ENCODE results near the gene TSPAN16.

DNA sequence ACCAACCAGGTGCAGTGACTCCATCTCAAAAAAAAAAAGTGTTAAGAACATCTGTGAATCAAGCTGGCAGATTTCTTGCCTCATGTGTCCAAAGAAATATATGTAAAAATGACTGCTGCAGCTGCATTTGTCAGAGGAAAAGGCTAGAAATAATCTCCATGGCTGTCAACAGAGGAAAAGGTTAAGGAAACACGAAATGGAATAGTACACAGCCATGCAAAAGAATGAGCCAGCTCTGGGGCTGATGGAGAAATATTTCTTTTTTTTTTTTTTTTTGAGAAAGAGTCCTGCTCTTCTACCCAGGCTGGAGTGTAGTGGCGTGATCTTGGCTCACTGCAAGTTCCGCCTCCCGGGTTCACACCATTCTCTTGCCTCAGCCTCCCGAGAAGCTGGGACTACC is 36.9 kb downstream of the TSPAN16 start:
- TF ChIP-seq, protein P1, sequence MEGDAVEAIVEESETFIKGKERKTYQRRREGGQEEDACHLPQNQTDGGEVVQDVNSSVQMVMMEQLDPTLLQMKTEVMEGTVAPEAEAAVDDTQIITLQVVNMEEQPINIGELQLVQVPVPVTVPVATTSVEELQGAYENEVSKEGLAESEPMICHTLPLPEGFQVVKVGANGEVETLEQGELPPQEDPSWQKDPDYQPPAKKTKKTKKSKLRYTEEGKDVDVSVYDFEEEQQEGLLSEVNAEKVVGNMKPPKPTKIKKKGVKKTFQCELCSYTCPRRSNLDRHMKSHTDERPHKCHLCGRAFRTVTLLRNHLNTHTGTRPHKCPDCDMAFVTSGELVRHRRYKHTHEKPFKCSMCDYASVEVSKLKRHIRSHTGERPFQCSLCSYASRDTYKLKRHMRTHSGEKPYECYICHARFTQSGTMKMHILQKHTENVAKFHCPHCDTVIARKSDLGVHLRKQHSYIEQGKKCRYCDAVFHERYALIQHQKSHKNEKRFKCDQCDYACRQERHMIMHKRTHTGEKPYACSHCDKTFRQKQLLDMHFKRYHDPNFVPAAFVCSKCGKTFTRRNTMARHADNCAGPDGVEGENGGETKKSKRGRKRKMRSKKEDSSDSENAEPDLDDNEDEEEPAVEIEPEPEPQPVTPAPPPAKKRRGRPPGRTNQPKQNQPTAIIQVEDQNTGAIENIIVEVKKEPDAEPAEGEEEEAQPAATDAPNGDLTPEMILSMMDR (IDR thresholded peaks at IDR 0.05) = no peak
- no peak for TF ChIP-seq POLR2A (IDR thresholded peaks at IDR 0.05)

Data from breast epithelium (tissue), 3 donors.